H9 (cell line): Measurements from ENCODE around the gene TACC2. TPM values are rescaled to one million over a fixed set of nuclear protein-coding genes. Genes with fewer than 3 reads are reported as not detected.

ENCODE experiments used
- DNase-seq: peaks from one replicate; pipeline ENCODE4 v3.0.0-alpha.2; 2017
- H2AFZ ChIP-seq: one replicate; pipeline ENCODE4 v1.6.1; 2013; ENCODE audit warnings: mild to moderate bottlenecking, low read length, control low read depth, moderate library complexity
- H2AK5ac ChIP-seq: 2 replicates; pipeline ENCODE4 v1.6.1; 2013; ENCODE audit warnings: low read length, control low read depth, mixed read lengths; ENCODE audit not compliant: insufficient read length
- H2BK120ac ChIP-seq: one replicate; pipeline ENCODE4 v1.6.1; 2013; ENCODE audit warnings: low read depth, mild to moderate bottlenecking, low read length, control low read depth, inconsistent platforms; ENCODE audit not compliant: poor library complexity, severe bottlenecking
- H2BK12ac ChIP-seq: 2 replicates; pipeline ENCODE4 v1.6.1; 2013; ENCODE audit warnings: low read length, control low read depth, mixed read lengths, low read depth; ENCODE audit not compliant: insufficient read length
- H2BK15ac ChIP-seq: 2 replicates; pipeline ENCODE4 v1.6.1; 2013; ENCODE audit warnings: low read depth, low read length, control low read depth
- H2BK20ac ChIP-seq: one replicate; pipeline ENCODE4 v1.6.1; 2013; ENCODE audit warnings: low read depth, mild to moderate bottlenecking, low read length, control low read depth, inconsistent platforms; ENCODE audit not compliant: poor library complexity, severe bottlenecking
- H2BK5ac ChIP-seq: 2 replicates; pipeline ENCODE4 v1.6.1; 2013; ENCODE audit warnings: low read length, control low read depth, mixed read lengths; ENCODE audit not compliant: insufficient read length
- H3K14ac ChIP-seq: 2 replicates; pipeline ENCODE4 v1.6.1; 2013; ENCODE audit warnings: low read length, control low read depth; ENCODE audit not compliant: insufficient read depth
- H3K18ac ChIP-seq: 2 replicates; pipeline ENCODE4 v1.6.1; 2013; ENCODE audit warnings: low read depth, mild to moderate bottlenecking, mixed read lengths, low read length, control low read depth; ENCODE audit not compliant: insufficient read length
- H3K23ac ChIP-seq: 2 replicates; pipeline ENCODE4 v1.6.1; 2013; ENCODE audit warnings: low read length, control low read depth, mixed read lengths, low read depth; ENCODE audit not compliant: insufficient read length
- H3K23me2 ChIP-seq: 2 replicates; pipeline ENCODE4 v1.6.1; 2013; ENCODE audit warnings: low read depth, mild to moderate bottlenecking, mixed read lengths, low read length, control low read depth; ENCODE audit not compliant: insufficient read length, poor library complexity, severe bottlenecking
- H3K27ac ChIP-seq: 2 replicates; pipeline ENCODE4 v1.5.1; 2013; ENCODE audit warnings: low read length, control low read depth, mixed read lengths, low read depth; ENCODE audit not compliant: insufficient read length
- H3K27me3 ChIP-seq: 2 replicates; pipeline ENCODE4 v1.6.1; 2013; ENCODE audit warnings: low read length, control low read depth, inconsistent platforms; ENCODE audit not compliant: insufficient read depth
- H3K4ac ChIP-seq: 2 replicates; pipeline ENCODE4 v1.6.1; 2013; ENCODE audit warnings: low read depth, mild to moderate bottlenecking, control low read depth, inconsistent platforms, low read length, moderate library complexity
- H3K4me1 ChIP-seq: 2 replicates; pipeline ENCODE4 v1.6.1; 2013; ENCODE audit warnings: low read length, control low read depth, inconsistent platforms; ENCODE audit not compliant: insufficient read depth
- H3K4me2 ChIP-seq: 2 replicates; pipeline ENCODE4 v1.6.1; 2013; ENCODE audit warnings: low read length, control low read depth, mixed read lengths; ENCODE audit not compliant: insufficient read length, insufficient read depth
- H3K56ac ChIP-seq: 2 replicates; pipeline ENCODE4 v1.6.1; 2013; ENCODE audit warnings: low read depth, mild to moderate bottlenecking, mixed read lengths, low read length, control low read depth; ENCODE audit not compliant: insufficient read length
- H3K79me1 ChIP-seq: 2 replicates; pipeline ENCODE4 v1.6.1; 2013; ENCODE audit warnings: low read depth, mild to moderate bottlenecking, moderate library complexity, low read length, control low read depth, inconsistent platforms; ENCODE audit not compliant: insufficient read depth, poor library complexity, severe bottlenecking
- H3K79me2 ChIP-seq: 2 replicates; pipeline ENCODE4 v1.6.1; 2013; ENCODE audit warnings: low read length, control low read depth, inconsistent platforms; ENCODE audit not compliant: insufficient read depth
- H3K9ac ChIP-seq: 2 replicates; pipeline ENCODE4 v1.6.1; 2013; ENCODE audit warnings: low read length, control low read depth, mixed read lengths; ENCODE audit not compliant: insufficient read length; ENCODE audit errors: extremely low read depth
- H3K9me3 ChIP-seq: one replicate; pipeline ENCODE4 v1.6.1; 2013; ENCODE audit warnings: low read depth, low read length, inconsistent platforms; ENCODE audit not compliant: control insufficient read depth
- H3T11ph ChIP-seq: one replicate; pipeline ENCODE4 v1.6.1; 2013; ENCODE audit warnings: mild to moderate bottlenecking, low read length, control low read depth, inconsistent platforms
- H4K20me1 ChIP-seq: one replicate; pipeline ENCODE4 v1.6.1; 2013; ENCODE audit not compliant: control insufficient read depth, insufficient read length, insufficient read depth
- H4K5ac ChIP-seq: 2 replicates; pipeline ENCODE4 v1.6.1; 2013; ENCODE audit warnings: low read depth, mild to moderate bottlenecking, mixed read lengths, low read length, control low read depth; ENCODE audit not compliant: insufficient read length
- H4K8ac ChIP-seq: replicated peaks from 2 replicates; pipeline ENCODE4 v1.6.1; 2013; ENCODE audit warnings: low read length, control low read depth, mixed read lengths, low read depth; ENCODE audit not compliant: insufficient read length
- H4K91ac ChIP-seq: 2 replicates; pipeline ENCODE4 v1.6.1; 2013; ENCODE audit warnings: low read depth, mild to moderate bottlenecking, moderate library complexity, mixed read lengths, low read length, control low read depth; ENCODE audit not compliant: insufficient read length
- H3K27ac Mint-ChIP-seq, 3 experiments: 2 replicates in 2 of 3; 3 replicates in 1 of 3; pipeline ENCODE4 v1.8.0; 2020 to 2021; ENCODE audit warnings: mixed read lengths in 3 of 3, mild to moderate bottlenecking in 1 of 3, moderate library complexity in 1 of 3
- H3K27me3 Mint-ChIP-seq: 2 replicates; pipeline ENCODE4 v1.8.0; 2021; ENCODE audit warnings: low read depth, mild to moderate bottlenecking, moderate library complexity, mixed read lengths
- H3K36me3 Mint-ChIP-seq, 3 experiments: 2 replicates in 2 of 3; 3 replicates in 1 of 3; pipeline ENCODE4 v1.8.0; 2020 to 2021; ENCODE audit warnings: low read depth in 3 of 3, mixed read lengths in 3 of 3; ENCODE audit not compliant: insufficient read depth in 1 of 3
- H3K4me1 Mint-ChIP-seq, 2 experiments: 2 replicates each; pipeline ENCODE4 v1.8.0; 2020; ENCODE audit warnings: mixed read lengths in 2 of 2
- H3K4me3 Mint-ChIP-seq, 2 experiments: 2 replicates in 1 of 2; 3 replicates in 1 of 2; pipeline ENCODE4 v1.8.0; 2020 to 2021; ENCODE audit warnings: mild to moderate bottlenecking in 2 of 2, mixed read lengths in 2 of 2, moderate library complexity in 1 of 2
- H3K9me3 Mint-ChIP-seq, 2 experiments: 2 replicates in 1 of 2; 3 replicates in 1 of 2; pipeline ENCODE4 v1.8.0; 2020; ENCODE audit warnings: mild to moderate bottlenecking in 2 of 2, mixed read lengths in 2 of 2, moderate library complexity in 1 of 2
- WGBS: extraction: QIAGEN DNeasy Blood & Tissue Kit; methylation state at CpG from one replicate; pipeline ENCODE4 v1.1.7; 2013; ENCODE audit warnings: missing lambda C conversion rate, low lambda C conversion rate, mixed read lengths; ENCODE audit not compliant: insufficient read length; ENCODE audit errors: extremely low coverage; 5-methylcytosine and 5-hydroxymethylcytosine counted together
- total RNA-seq: library from RNA; stranded (reverse); gene quantifications from 2 replicates; pipeline ENCODE4 v1.2.1, GENCODE V29; 2021
- TF ChIP-seq, protein P1 (sequence below): fragments of 200-600 bp; sonication (generic); conservative IDR thresholded peaks from 3 replicates; pipeline ENCODE4 v1.8.0; 2021; ENCODE audit warnings: antibody characterized with exemption, mild to moderate bottlenecking

Gene TACC2
- total RNA-seq, 1 experiment from 2014 or later: 58.1 TPM

DNA sequence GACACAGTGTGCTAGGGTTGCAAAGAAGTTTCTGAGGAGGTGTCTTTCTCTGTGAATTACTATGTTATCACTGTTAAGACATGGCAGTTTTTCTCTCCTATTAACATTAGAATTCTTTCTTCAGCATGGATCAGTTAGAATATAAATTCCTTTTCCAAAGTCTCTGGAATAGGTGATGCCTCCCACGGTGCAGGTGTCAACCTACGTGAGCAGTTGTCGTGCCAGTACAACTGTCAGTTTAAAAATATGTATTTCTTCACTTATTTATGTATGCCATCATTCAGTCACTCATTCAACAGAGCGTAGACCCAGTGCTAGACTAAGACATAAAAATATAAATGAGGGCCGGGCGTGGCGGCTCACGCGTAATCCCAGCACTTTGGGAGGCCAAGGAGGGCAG lies 83.5 kb downstream of the TACC2 start:
- no peak overlapping the region for H2AK5ac ChIP-seq
- no peak overlapping the region for H2BK12ac ChIP-seq
- H3K4me1 ChIP-seq: no peaks in the 10 kb centered on the region
- no peaks in the 10 kb centered on the region for H3K9me3 Mint-ChIP-seq
- H2BK20ac ChIP-seq: no peak overlapping the region
- no peaks in the 10 kb centered on the region for H3K36me3 Mint-ChIP-seq
- H2BK120ac ChIP-seq: no peak overlapping the region
- no peak overlapping the region for H3K23ac ChIP-seq
- H4K5ac ChIP-seq: no peak overlapping the region
- no peak overlapping the region for H2BK15ac ChIP-seq
- WGBS: no CpG with 5 or more reads among the region's 9 CpGs
- H3K14ac ChIP-seq: no peak overlapping the region
- no peak overlapping the region for H3K27ac Mint-ChIP-seq
- H4K20me1 ChIP-seq: no peaks in the 10 kb centered on the region
- no peaks in the 10 kb centered on the region for H3K23me2 ChIP-seq
- H3K9me3 ChIP-seq: no peaks in the 10 kb centered on the region
- H3K4me2 ChIP-seq: no peak overlapping the region
- H4K91ac ChIP-seq: no peak overlapping the region
- no peak overlapping the region for H2AFZ ChIP-seq
- H3K79me1 ChIP-seq: no peaks in the 10 kb centered on the region
- DNase-seq: no peak
- no peak overlapping the region for H3K4ac ChIP-seq
- H3K56ac ChIP-seq: no peak overlapping the region
- H3K27me3 Mint-ChIP-seq: peaks cover 2% of the 10 kb centered on the region; the same call in 1 of the 2 replicates
- TF ChIP-seq, protein P1, sequence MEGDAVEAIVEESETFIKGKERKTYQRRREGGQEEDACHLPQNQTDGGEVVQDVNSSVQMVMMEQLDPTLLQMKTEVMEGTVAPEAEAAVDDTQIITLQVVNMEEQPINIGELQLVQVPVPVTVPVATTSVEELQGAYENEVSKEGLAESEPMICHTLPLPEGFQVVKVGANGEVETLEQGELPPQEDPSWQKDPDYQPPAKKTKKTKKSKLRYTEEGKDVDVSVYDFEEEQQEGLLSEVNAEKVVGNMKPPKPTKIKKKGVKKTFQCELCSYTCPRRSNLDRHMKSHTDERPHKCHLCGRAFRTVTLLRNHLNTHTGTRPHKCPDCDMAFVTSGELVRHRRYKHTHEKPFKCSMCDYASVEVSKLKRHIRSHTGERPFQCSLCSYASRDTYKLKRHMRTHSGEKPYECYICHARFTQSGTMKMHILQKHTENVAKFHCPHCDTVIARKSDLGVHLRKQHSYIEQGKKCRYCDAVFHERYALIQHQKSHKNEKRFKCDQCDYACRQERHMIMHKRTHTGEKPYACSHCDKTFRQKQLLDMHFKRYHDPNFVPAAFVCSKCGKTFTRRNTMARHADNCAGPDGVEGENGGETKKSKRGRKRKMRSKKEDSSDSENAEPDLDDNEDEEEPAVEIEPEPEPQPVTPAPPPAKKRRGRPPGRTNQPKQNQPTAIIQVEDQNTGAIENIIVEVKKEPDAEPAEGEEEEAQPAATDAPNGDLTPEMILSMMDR: no peak
- no peak overlapping the region for H3K4me3 Mint-ChIP-seq
- no peak overlapping the region for H3T11ph ChIP-seq
- no peak overlapping the region for H2BK5ac ChIP-seq
- no peak overlapping the region for H3K9ac ChIP-seq
- peaks cover 6% of the 10 kb centered on the region in 2 experiments; a peak in 3 of 4 replicates for H3K4me1 Mint-ChIP-seq
- no peak overlapping the region for H3K27ac ChIP-seq
- H3K27me3 ChIP-seq: no peaks in the 10 kb centered on the region
- H3K18ac ChIP-seq: no peak overlapping the region
- no peak overlapping the region for H4K8ac ChIP-seq
- no peaks in the 10 kb centered on the region for H3K79me2 ChIP-seq
